Spleen (tissue), 7 donors: ENCODE measurements around the gene LENEP.
"Not testable (repeated sequence)": the region's sequence is repeated elsewhere in the genome, so short reads cannot be mapped to it uniquely, and the experiment has no call there.

ENCODE experiments used
- POLR2AphosphoS5 ChIP-seq, 3 donors: sonication (generic); formaldehyde crosslinking; IDR thresholded peaks; one replicate each; pipeline ENCODE4 v1.5.1; 2017; ENCODE audit warnings: antibody characterized with exemption in 3 of 3
- TF ChIP-seq, protein P1 (sequence below), 11 experiments: fragments of 200-600 bp in 7 of 11; fragments of 450-650 bp in 4 of 11; sonication (generic) in 4 of 11; IDR thresholded peaks in 8 of 11; conservative IDR thresholded peaks in 3 of 11; 1 replicate in 7 of 11; 2 replicates in 4 of 11; pipeline versions ENCODE4 v1.4.0 to v1.8.0; 2016 to 2021; ENCODE audit warnings: antibody characterized with exemption in 11 of 11, inconsistent platforms in 4 of 11, mild to moderate bottlenecking in 1 of 11
- donor health status: DM: no; HTN: no; CAD: no; lungs with moderate emphysema.
- donor health status: DM: no; HTN: no; CAD: no.
- donor health status: DM: no; HTN: no; CAD: no.

- not testable (repeated sequence) for TF ChIP-seq POLR2AphosphoS5 (IDR thresholded peaks at IDR 0.05)
- TF ChIP-seq, protein P1, sequence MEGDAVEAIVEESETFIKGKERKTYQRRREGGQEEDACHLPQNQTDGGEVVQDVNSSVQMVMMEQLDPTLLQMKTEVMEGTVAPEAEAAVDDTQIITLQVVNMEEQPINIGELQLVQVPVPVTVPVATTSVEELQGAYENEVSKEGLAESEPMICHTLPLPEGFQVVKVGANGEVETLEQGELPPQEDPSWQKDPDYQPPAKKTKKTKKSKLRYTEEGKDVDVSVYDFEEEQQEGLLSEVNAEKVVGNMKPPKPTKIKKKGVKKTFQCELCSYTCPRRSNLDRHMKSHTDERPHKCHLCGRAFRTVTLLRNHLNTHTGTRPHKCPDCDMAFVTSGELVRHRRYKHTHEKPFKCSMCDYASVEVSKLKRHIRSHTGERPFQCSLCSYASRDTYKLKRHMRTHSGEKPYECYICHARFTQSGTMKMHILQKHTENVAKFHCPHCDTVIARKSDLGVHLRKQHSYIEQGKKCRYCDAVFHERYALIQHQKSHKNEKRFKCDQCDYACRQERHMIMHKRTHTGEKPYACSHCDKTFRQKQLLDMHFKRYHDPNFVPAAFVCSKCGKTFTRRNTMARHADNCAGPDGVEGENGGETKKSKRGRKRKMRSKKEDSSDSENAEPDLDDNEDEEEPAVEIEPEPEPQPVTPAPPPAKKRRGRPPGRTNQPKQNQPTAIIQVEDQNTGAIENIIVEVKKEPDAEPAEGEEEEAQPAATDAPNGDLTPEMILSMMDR (IDR thresholded peaks at IDR 0.05 in 8 of 11, conservative IDR thresholded peaks at IDR 0.05 in 3 of 11) = peak in 7 of 11 experiments; percentile 25 to 45 (median 35)
Measured at GRCh38 chr1:154995301-154995983, 2.1 kb downstream of the LENEP start.
